Testis (tissue), 2 donors: ENCODE measurements around the gene SLC26A4.

Source experiments
- CTCF ChIP-seq, 3 experiments: fragments of 450-650 bp in 2 of 3; fragments of 200-600 bp in 1 of 3; sonication (generic) in 1 of 3; IDR thresholded peaks; one replicate each; pipeline ENCODE4 v1.5.1; 2016 to 2019; ENCODE audit warnings: antibody characterized with exemption in 3 of 3, mild to moderate bottlenecking in 2 of 3, moderate library complexity in 1 of 3
- POLR2A ChIP-seq: fragments of 450-650 bp; IDR thresholded peaks from one replicate; pipeline ENCODE4 v1.6.1; 2017; ENCODE audit warnings: antibody characterized with exemption, mild to moderate bottlenecking, moderate library complexity

- TF ChIP-seq CTCF (IDR thresholded peaks at IDR 0.05), result no peak
- no peak for TF ChIP-seq POLR2A
These were observed 33.8 kb downstream of the SLC26A4 start for GRCh38 chr7:107694386-107694785.
